ENCODE data around the gene SYT11.
"Not testable (repeated sequence)": the region's sequence is repeated elsewhere in the genome, so short reads cannot be mapped to it uniquely, and the experiment has no call there.

SYT11 gene

GRCh38 chr1:155859234-155859829 is at the start of gene SYT11:
TSS of gene SYT11 (plus strand) at chr1:155859567. CDS start at chr1:155859762, 195 bp downstream.
- DNase-seq = peak; percentile 49 to 98 (median 92)

GRCh38 chr1:155812878-155813277 is 46.5 kb upstream of the SYT11 start:
- no peak for DNase-seq

- DNase-seq = no peak
These were observed 45.7 kb upstream of the SYT11 start for GRCh38 chr1:155813672-155814071.

GRCh38 chr1:155816351-155816750 is 43.0 kb upstream of the SYT11 start:
- DNase-seq = no peak

GRCh38 chr1:155827450-155827849 is 31.9 kb upstream of the SYT11 start:
- no peak for DNase-seq

- no peak for DNase-seq
These were observed 27.9 kb upstream of the SYT11 start for GRCh38 chr1:155831279-155831976.

- no peak for DNase-seq
These were observed 25.6 kb upstream of the SYT11 start for GRCh38 chr1:155833665-155834295.

GRCh38 chr1:155834296-155834926 is 25.0 kb upstream of the SYT11 start:
- DNase-seq = no peak

GRCh38 chr1:155834927-155835399 is 24.4 kb upstream of the SYT11 start:
- not testable (repeated sequence) for DNase-seq

GRCh38 chr1:155835548-155835947 is 23.8 kb upstream of the SYT11 start:
- DNase-seq = no peak

GRCh38 chr1:155840386-155840785 is 19.0 kb upstream of the SYT11 start:
- no peak for DNase-seq

GRCh38 chr1:155844860-155845421 is 14.4 kb upstream of the SYT11 start:
- no peak for DNase-seq

- no peak for DNase-seq
These were observed 11.4 kb upstream of the SYT11 start for GRCh38 chr1:155847823-155848529.

GRCh38 chr1:155850345-155850744 is 9.0 kb upstream of the SYT11 start:
- no peak for DNase-seq

GRCh38 chr1:155856257-155856974 is 3.0 kb upstream of the SYT11 start:
- no peak for DNase-seq

GRCh38 chr1:155856975-155857930 is 2.1 kb upstream of the SYT11 start, which contains the start of gene GON4L:
TSS of gene GON4L (minus strand) at chr1:155857214. CDS start at chr1:155853780, 3,434 bp downstream.
- peak in 55 of 56 donors; percentile 30 to 93 (median 81) for DNase-seq

- DNase-seq = no peak
These were observed 550 bp upstream of the SYT11 start for GRCh38 chr1:155858800-155859233.
